A549 treated with GW870086 at 1 μM for 4 hours (cell line): ENCODE results near the gene LIFR. TPM values are rescaled to one million over a fixed set of nuclear protein-coding genes. Genes with fewer than 3 reads are reported as not detected.

ENCODE experiments used
- total RNA-seq: library from RNA; stranded (reverse); fragments of 200-300 nt; extraction: Qiagen RNA extraction; gene quantifications from 5 replicates; pipeline ENCODE4 v1.2.3, GENCODE V29; 2022; ENCODE audit warnings: low read depth

The LIFR gene
- total RNA-seq: 4.3 to 8.4 TPM (median 7.3 TPM) in 5 replicates

GRCh38 chr5:38556599-38557307 is at the start of gene LIFR:
LIFR (minus strand) TSS chr5:38556646; CDS start chr5:38530647, 25,999 bp downstream.

